Gastrocnemius medialis (tissue), 4 donors: ENCODE measurements around the gene SYT13. TPM values are rescaled to one million over a fixed set of nuclear protein-coding genes. Genes with fewer than 3 reads are reported as not detected.

Experiments
- ATAC-seq, 2 donors: fragments of 150-250 bp; one replicate each; pipeline ENCODE4 v1.9.1; 2016
- DNase-seq, 2 donors: peaks; one replicate each; pipeline ENCODE4 v3.0.0-alpha.2; 2019
- H3K27ac ChIP-seq, 4 donors: fragments of 200-600 bp; sonication (generic); 1 replicate in 1 of 4; 2 replicates in 3 of 4; pipeline ENCODE4 v1.5.1; 2016 to 2018; ENCODE audit warnings: mild to moderate bottlenecking in 2 of 4, moderate library complexity in 1 of 4
- H3K27me3 ChIP-seq, 3 donors: fragments of 200-600 bp; sonication (generic) in 2 of 3; 1 replicate in 1 of 3; 2 replicates in 2 of 3; pipeline versions ENCODE4 v1.5.1 to v1.6.0; 2016 to 2019; ENCODE audit warnings: mild to moderate bottlenecking in 1 of 3, moderate library complexity in 1 of 3
- H3K36me3 ChIP-seq, 2 donors: fragments of 200-600 bp; sonication (generic) in 1 of 2; one replicate each; pipeline ENCODE4 v1.5.1; 2017 to 2018
- H3K4me1 ChIP-seq, 2 donors: fragments of 200-600 bp; sonication (generic) in 1 of 2; one replicate each; pipeline ENCODE4 v1.5.1; 2016 to 2017; ENCODE audit warnings: mild to moderate bottlenecking in 2 of 2
- H3K4me3 ChIP-seq, 4 donors: fragments of 200-600 bp; sonication (generic) in 3 of 4; 1 replicate in 1 of 4; 2 replicates in 3 of 4; pipeline ENCODE4 v1.5.1; 2016 to 2019; ENCODE audit warnings: mild to moderate bottlenecking in 2 of 4
- H3K9me3 ChIP-seq, 3 donors: fragments of 200-600 bp; sonication (generic) in 2 of 3; 1 replicate in 1 of 3; 2 replicates in 2 of 3; pipeline ENCODE4 v1.5.1; 2016 to 2019
- POLR2A ChIP-seq, 2 donors: fragments of 450-650 bp; IDR thresholded peaks; one replicate each; pipeline ENCODE4 v1.6.1; 2017; ENCODE audit warnings: antibody characterized with exemption in 2 of 2, mild to moderate bottlenecking in 2 of 2, moderate library complexity in 2 of 2
- in situ Hi-C, 4 donors: fragments of 200-750 bp; cut with MboI; loops; one replicate each; pipeline versions ENCODE4 v1.15.0 to v1.8.0; 2017; ENCODE audit warnings: low sequenced_read_pairs in 4 of 4
- intact Hi-C: fragments of 100-400 bp; cut with DNase I; formaldehyde crosslinking; loops from one replicate; pipeline ENCODE4 v1.15.1; 2023; ENCODE audit warnings: low total_unique reads
- total RNA-seq, 4 donors: library from RNA; depleted of rRNA; stranded (reverse); fragments of >200 nt; gene quantifications; one replicate each; pipeline versions ENCODE4 v1.1.0 to v1.2.3, GENCODE V29; 2016
- TF ChIP-seq, protein P1 (sequence below), 5 experiments: fragments of 450-650 bp in 3 of 5; fragments of 200-600 bp in 2 of 5; sonication (generic) in 2 of 5; IDR thresholded peaks in 4 of 5; conservative IDR thresholded peaks in 1 of 5; 1 replicate in 4 of 5; 2 replicates in 1 of 5; pipeline ENCODE4 v1.5.1; 2016 to 2019; ENCODE audit warnings: antibody characterized with exemption in 5 of 5, mild to moderate bottlenecking in 3 of 5, moderate library complexity in 3 of 5

The SYT13 gene
- total RNA-seq, 4 donors from 2014 or later = 0.15 TPM; not detected in 3

DNA sequence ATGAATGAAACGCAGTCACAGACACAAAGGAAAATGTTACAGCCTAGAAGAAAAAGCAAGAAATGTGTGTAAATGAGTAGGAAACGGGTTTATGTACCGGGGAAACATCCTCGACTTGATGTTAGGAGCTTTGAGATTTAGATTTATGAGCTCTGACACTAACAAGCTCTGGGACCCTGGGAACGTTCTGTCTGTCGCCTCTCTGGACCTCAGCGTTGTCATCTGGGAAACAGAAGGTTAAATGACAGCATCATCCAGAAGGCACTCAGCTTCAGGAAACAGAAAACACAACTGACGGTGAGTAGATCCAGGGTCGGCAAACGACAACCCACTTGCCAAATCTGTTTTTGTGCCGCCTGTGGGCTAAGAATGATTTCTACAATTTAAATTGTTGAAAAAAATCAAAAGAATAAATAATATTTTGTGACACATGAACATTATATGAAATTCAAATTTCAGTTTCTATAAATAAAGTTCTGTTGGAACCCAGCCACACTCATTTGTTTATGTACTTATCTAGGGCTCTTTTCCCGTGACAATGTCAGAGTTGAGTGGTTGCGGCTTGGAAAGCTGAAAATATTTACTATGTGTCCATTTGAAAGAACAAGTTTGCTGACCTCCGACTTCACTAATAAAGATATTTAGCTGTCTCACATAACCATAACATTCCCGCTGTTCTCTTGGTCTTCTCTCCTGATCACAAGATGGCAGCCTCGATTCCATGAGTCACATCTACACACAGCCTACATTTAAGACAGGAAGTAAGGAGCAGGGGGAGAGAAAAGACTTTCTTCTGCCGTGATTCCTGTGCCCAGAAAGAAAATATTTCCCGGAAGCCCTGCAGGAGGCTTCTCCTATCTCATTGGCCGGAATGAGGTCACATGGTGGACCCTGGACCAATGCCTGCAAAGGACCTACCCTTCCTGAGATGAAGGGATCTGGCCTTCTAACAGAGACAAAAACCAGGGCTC lies 47.1 kb upstream of the SYT13 start:
- Histone ChIP-seq H3K9me3 (no peaks in the 10 kb centered on the region), H3K4me3 (peak overlapping the region; percentile 0 to 19 (median 6)), H3K27ac (peak overlapping the region; percentile 31 to 59 (median 40)), H3K27me3 (no peaks in the 10 kb centered on the region), H3K36me3 (no peaks in the 10 kb centered on the region), H3K4me1 (peaks cover 0 to 4% of the 10 kb centered on the region in 2 donors)
- TF ChIP-seq POLR2A (IDR thresholded peaks at IDR 0.05) = no peak
- TF ChIP-seq, protein P1, sequence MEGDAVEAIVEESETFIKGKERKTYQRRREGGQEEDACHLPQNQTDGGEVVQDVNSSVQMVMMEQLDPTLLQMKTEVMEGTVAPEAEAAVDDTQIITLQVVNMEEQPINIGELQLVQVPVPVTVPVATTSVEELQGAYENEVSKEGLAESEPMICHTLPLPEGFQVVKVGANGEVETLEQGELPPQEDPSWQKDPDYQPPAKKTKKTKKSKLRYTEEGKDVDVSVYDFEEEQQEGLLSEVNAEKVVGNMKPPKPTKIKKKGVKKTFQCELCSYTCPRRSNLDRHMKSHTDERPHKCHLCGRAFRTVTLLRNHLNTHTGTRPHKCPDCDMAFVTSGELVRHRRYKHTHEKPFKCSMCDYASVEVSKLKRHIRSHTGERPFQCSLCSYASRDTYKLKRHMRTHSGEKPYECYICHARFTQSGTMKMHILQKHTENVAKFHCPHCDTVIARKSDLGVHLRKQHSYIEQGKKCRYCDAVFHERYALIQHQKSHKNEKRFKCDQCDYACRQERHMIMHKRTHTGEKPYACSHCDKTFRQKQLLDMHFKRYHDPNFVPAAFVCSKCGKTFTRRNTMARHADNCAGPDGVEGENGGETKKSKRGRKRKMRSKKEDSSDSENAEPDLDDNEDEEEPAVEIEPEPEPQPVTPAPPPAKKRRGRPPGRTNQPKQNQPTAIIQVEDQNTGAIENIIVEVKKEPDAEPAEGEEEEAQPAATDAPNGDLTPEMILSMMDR (IDR thresholded peaks at IDR 0.05 in 4 of 5, conservative IDR thresholded peaks at IDR 0.05 in 1 of 5) = no peak
- DNase-seq = no peak
- intact Hi-C loops (loop anchor here (10.0 kb wide), 2 partner anchors 148 to 398 kb away; no protein-coding TSS in a partner anchor), in situ Hi-C loops (loop anchor here in 3 of 4 donors (10.0 to 25.0 kb wide), 3 partner anchors 218 to 442 kb away; no protein-coding TSS in a partner anchor)
- peak; percentile 40 to 61 for ATAC-seq

DNA sequence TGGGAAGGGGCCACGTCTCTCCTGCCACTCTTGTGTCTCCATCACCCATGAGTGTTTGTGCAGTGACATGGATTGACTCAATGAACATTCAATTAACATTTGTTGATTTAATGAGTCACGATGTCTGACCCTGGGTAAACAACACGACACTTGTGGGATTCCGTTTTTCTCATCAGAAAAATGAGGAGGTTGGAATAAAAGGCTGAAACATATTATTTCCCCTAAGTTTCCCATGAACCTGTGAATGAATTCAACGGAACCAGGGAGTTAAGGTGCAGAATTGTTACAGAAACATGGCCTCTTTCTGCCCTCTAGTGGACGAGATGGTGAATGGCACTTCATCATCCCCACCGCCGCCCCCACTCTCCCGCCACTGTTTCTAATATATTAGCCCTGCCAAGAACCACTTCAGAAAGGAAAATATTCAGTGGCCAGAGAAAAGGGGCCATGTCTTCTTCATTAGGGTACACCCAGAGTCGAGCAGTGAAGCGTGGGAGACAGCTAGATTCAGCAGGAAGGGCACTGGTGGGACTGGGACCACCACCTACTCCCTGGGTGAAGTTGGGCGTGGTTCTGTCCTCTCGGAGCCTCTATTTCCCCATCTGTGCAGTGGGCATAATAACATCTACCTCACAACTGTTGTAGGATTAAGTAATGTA lies 46.3 kb upstream of the SYT13 start:
- Histone ChIP-seq H3K27ac (peak overlapping the region in 3 of 4 donors; percentile 33 to 59 (median 47)), H3K4me1 (peaks cover 0 to 4% of the 10 kb centered on the region in 2 donors), H3K9me3 (no peaks in the 10 kb centered on the region), H3K36me3 (no peaks in the 10 kb centered on the region), H3K27me3 (peaks cover 0 to 1% (median 0%) of the 10 kb centered on the region in 3 donors), H3K4me3 (peak overlapping the region in 2 of 4 donors; percentile 2 to 9)
- TF ChIP-seq POLR2A (IDR thresholded peaks at IDR 0.05) = no peak
- TF ChIP-seq, protein P1 (IDR thresholded peaks at IDR 0.05 in 4 of 5, conservative IDR thresholded peaks at IDR 0.05 in 1 of 5) = peak in 4 of 5 experiments; percentile 29 to 87 (median 65)
- no peak for DNase-seq
- intact Hi-C loops (loop anchor here (1.0 to 10.0 kb wide), 3 partner anchors 148 to 398 kb away; no protein-coding TSS in a partner anchor), in situ Hi-C loops (loop anchor here in 3 of 4 donors (10.0 to 25.0 kb wide), 3 partner anchors 218 to 442 kb away; no protein-coding TSS in a partner anchor)
- ATAC-seq = peak; percentile 61 to 82

DNA sequence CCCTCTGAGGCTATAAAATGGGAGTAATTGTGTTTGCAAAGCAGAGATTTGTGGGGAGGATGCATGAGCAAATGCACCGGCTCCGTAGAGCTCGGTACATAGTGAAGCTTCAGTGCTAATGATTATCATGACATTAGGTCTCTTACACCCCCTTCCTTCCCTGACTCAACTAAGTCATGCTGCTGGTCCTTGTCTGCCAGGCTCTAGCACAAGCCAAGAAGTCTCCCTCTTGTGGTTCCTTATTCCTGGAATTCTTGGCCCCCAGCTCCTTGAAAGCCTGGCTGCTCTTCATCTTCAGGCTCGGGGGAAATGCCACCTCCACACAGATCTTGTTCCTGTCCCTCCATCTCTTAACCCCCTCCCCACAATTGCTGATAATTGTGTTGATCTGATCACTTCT lies 45.7 kb upstream of the SYT13 start:
- DNase-seq = no peak
- no peak for ATAC-seq
- H3K27me3 ChIP-seq = peaks cover 0 to 2% (median 0%) of the 10 kb centered on the region in 3 donors

DNA sequence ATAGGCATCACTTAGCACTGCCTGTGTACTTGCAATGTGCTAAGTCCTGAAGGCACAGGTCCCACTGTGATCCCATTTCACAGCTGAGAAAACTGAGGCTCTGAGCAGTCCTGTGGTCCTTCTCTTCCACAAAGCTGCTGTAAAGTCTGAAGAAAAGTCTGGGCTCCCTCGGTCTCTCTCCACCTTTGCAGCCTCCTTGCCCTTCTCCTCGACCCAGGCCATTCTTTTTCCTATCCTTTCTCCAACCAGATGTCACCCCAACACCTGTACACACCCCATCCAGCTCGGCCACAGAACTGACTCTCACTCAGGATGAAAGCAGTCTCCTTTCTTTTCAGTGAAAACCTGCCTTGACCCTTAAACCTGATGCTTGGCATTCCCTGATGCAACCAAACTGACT lies 42.6 kb upstream of the SYT13 start:
- no peak for TF ChIP-seq POLR2A (IDR thresholded peaks at IDR 0.05)
- TF ChIP-seq, protein P1 (IDR thresholded peaks at IDR 0.05 in 4 of 5, conservative IDR thresholded peaks at IDR 0.05 in 1 of 5) = no peak
- DNase-seq (no peak), ATAC-seq (no peak)
- in situ Hi-C loops = loop anchor here in 2 of 4 donors (10.0 to 25.0 kb wide), 3 partner anchors 214 to 416 kb away; no protein-coding TSS in a partner anchor
- H3K9me3 ChIP-seq = no peaks in the 10 kb centered on the region
- intact Hi-C loops = no loop called here
- H3K4me3 ChIP-seq = no peak overlapping the region
- peaks cover 0 to 2% (median 0%) of the 10 kb centered on the region in 3 donors for H3K27me3 ChIP-seq
- no peak overlapping the region for H3K27ac ChIP-seq
- peaks cover under 1 to 4% of the 10 kb centered on the region in 2 donors for H3K4me1 ChIP-seq
- no peaks in the 10 kb centered on the region for H3K36me3 ChIP-seq

More for the DNA sequence above, 45.7 kb upstream of the SYT13 start:
- peaks cover 0 to 4% of the 10 kb centered on the region in 2 donors for H3K4me1 ChIP-seq
- H3K36me3 ChIP-seq = no peaks in the 10 kb centered on the region
- H3K4me3 ChIP-seq = no peak overlapping the region
- in situ Hi-C loops = loop anchor here in 3 of 4 donors (10.0 to 25.0 kb wide), 3 partner anchors 217 to 443 kb away; no protein-coding TSS in a partner anchor
- intact Hi-C loops = loop anchor here (1.0 to 10.0 kb wide), 3 partner anchors 147 to 397 kb away; no protein-coding TSS in a partner anchor
- no peak overlapping the region for H3K27ac ChIP-seq
- TF ChIP-seq, protein P1 (IDR thresholded peaks at IDR 0.05 in 4 of 5, conservative IDR thresholded peaks at IDR 0.05 in 1 of 5) = no peak
- TF ChIP-seq POLR2A (IDR thresholded peaks at IDR 0.05) = no peak
- no peaks in the 10 kb centered on the region for H3K9me3 ChIP-seq
